NCI-H2227 (cell line): ENCODE data around the gene PGC.
"Not testable (repeated sequence)": the region's sequence is repeated elsewhere in the genome, so short reads cannot be mapped to it uniquely, and the experiment has no call there.

ENCODE experiments used
- DNase-seq: peaks from one replicate; lab custom pipeline; 2025; ENCODE audit not compliant: unreplicated experiment; lab: John Stamatoyannopoulos, UW

PGC gene

DNA sequence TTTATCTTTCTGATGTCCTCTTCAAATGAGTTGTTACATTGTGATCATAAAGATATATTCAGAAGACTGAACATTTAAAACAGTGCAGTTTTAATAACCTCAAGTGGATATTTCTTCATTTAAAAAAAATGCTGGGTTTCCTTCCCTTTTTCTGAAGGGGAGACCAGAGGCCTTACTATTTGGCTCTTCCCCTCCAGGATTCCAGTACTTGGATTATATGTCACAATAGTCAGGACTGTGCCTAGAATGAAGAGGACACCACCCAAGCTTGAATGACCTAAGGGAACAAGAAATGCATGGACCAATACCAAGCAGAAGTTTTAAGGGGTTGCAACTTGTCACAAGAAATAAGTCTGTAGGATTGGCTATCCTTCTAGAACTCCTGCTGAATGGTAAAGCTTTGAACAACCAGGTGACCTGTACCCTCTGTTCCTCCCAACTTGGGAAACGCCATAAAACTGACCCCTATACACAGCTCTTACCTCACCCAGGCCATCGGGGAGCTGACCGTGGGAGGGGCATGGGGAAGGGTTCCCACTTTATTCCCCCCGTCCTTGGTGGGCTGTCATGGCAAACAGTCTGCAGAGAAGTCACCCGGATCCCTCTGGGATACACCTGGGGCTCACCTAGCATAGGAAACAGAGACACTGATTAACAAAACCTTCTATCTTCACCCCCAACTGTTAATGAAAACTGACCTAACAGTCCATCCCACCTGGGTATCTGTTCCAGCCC lies 30.5 kb upstream of the PGC start:
- no peak for DNase-seq

GRCh38 chr6:41775293-41775882 lies 28.2 kb upstream of the PGC start:
- no peak for DNase-seq

DNA sequence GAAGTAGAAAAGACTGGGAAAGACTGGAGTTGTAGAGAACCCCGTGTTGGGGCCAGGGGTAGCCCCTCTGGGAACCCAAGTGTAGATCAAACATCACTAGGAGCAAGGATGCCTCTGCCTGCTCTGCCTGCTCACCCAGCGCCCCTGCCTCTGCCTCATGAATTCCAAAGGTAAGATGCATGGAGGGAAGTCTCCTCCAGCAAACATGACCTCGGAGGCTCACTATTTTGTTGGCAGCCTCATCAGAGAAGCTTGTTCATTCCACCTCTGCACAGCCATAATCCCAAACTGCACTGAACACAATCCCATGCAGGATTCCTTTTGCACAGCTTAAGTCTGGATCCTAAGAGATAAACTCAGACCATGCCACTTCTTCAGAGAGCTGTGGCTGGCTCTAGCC lies 27.6 kb upstream of the PGC start:
- DNase-seq = no peak

GRCh38 chr6:41771058-41771983 lies 24.1 kb upstream of the PGC start:
- no peak for DNase-seq

DNA sequence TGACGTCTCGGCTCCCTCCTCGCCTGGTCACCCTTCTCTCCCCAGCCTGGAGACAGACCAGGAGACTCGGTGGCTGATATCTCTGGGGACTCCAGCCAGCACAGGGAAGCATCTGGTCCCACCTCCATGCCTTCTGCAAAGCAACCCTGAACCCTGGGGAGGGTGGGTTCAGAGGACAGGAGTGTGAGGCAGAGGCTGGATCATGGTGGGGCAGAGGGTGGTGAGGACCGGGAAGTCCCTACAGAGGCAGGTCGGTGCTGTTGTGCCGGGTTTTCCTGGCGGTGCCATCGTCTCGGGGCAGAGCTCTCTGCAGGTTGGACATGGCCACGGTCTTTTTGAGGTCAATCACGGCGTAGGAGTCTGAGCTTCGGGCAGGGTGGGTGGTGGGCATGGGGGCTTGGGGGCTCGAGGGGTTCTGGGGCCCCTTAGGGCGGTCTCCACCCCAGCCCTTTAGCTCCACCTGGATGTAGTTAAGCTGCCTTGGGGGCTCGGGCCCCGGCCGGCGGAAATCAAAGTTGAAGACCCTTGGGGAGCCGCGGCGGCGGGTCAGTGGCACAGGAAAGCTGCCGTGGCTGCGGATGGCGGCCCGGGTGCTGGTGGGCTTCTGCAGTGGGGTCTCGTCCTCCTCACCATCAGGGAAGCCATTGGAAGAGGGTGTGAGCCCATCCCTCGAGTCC lies 23.3 kb upstream of the PGC start:
- DNase-seq = no peak

DNA sequence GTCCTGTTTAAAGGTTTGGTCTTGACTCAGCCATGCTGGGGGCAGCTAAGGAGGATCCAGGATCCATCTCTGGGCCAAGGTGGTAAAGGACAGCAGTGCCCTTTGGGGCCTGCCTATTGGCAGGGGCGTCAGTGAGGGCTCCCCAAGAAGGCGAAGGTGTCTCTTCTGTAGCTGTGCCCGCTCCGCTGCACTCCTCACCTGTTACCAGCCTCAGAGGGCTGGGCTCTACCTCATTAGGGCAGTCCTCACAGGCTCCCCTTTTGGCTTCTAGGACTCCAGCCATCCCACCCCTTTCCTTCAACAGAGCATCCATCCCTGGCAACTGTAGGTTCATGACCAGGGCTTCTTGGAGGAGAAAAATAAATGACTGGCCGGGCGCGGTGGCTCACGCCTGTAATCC lies 22.2 kb upstream of the PGC start:
- DNase-seq = no peak

DNA sequence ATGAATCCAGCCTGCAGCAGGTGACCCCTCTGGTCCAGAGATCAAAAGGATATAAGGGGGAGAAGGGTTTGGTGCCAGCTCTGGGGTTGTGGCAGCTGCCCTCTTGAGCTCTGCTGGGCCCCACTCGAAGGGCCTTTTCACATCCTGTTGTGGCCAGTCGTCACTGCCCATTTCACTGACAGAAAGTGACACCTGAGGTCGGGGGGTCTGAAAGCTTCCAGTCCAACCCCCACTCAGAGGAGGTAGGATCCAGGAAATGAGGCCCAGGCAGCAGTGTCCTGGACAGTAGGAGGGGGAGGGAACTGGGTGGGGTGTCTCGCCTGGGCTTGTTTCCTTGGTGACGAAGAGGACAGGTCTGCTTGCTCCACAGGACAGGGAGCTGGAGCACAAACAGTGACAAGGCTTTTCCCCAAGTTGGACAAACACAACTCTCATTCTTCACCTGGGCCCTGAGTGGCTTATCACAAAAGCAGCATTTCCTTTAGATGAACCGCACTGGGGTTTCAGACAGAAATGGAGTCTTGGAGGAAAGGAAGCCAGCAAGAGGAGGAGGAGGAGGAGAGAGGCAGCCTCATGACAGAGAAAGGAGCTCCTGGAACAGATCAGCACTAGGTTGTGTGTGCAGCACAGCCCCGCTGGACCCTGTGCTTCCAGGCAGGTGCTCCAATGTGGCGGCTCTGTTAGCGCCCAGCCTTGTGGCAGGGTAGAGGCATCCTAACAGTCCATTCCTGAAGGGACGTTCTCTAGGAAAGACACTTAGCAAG lies 21.5 kb upstream of the PGC start:
- DNase-seq = no peak

- no peak for DNase-seq
Observed at GRCh38 chr6:41767112-41767833, 20.1 kb upstream of the PGC start.

- not testable (repeated sequence) for DNase-seq
Observed at GRCh38 chr6:41766043-41766664, 19.0 kb upstream of the PGC start.

- DNase-seq = no peak
Observed at GRCh38 chr6:41763470-41763869, 16.3 kb upstream of the PGC start.

DNA sequence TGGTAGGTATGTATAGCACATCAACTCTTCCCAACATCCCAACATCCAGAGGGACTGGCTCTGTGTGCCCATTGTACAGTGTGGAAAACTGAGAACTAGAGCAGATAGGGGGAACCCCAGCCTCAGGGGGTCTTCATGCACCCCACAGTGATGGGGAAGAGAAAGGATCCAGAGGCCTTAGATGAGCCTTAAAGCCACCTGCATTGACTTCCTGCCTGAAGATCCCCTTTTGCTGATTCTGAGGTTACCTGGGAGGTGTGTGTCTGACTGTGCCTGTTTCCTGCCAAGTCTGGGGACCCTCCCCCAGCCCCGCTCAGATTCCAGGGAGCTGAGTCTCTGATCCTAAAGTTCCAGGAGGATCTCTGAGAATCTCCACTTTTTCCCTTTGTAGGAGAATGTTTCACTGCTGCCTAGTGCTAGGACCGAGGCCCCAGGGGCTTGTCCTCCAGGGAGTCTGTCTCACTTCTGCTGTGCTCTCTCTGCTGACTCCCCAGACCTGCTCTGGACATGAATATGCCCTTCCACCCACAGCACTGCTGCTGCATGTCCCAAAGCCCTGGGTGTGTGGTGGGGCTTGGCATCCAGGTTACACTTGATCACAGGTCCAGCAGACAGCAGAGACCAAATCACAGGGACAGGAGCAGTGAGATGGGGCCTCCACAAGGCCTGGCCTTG lies 12.8 kb upstream of the PGC start:
- DNase-seq = no peak

DNA sequence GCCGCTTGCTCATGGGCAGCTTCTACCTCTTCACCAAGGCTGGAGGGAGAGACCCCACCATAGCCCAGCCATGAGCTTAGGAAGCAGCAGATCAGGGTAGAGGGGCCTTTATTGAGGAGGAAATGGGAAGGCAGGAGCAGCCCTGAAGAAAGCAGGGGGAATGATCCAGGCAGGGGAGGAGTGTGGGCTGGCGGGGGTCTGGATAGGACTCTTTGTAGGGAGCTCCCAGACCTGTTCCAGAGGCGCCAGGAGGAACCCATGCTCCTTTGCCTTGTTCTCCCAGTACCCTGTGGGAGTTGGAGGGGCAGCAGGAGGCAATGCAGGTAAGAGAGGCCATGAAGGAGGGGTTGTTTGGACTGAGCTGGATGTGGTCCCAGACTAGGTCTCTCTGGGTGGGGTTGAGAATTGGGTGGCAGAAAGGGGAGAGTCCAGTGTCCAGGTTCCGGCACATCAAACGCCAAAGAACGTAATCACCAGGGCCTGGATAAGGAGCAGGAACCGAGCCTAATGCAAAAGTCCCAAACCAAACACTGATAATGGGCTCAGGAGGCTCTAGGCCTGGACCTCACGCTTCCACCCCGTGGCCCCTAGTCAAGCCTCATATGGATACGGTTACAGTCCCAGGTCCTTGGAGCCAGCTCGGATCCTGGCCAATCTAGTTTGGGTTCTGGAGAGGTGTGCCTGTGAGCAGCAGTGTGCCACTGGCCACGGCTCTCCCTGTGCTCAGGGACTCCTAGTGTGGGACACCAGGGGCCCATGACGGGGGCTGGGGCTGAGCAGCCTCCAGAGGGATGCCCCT lies 12.1 kb upstream of the PGC start:
- DNase-seq = no peak

GRCh38 chr6:41758641-41759035 lies 11.4 kb upstream of the PGC start:
- no peak for DNase-seq

DNA sequence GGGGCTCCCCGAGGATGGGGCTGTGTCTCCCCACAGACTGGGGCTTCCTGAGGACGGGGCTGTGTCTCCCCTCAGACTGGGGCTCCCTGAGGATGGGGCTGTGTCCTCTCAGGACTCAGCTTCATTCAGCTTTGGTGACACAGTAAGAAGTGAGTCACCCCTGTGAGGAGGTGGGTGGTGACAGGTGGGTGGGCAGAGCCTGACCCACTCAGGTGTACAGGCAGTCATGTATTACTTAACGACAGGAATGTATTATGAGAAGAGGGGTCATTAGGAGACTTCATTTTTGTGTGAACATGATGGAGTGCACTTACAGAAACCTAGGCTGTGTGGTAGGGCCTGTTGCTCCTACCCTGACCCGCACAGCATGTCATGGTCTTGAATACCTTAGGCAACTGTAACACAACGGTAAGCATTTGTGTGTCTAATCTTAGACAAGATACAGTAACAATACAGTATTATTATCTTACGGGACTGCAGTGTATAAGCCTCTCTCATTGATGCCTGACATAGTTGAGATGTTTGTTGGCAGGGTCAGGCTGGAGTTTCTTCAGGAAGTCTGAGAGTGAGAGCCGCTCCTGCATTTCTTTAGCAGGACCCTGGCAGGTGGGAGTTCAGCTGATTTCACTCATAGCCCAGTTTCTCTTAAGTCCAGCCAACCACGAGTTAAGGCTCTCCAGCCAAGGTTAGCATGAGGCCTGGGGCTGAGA lies 10.9 kb upstream of the PGC start:
- no peak for DNase-seq

GRCh38 chr6:41757271-41757670 lies 10.1 kb upstream of the PGC start:
- DNase-seq = no peak

DNA sequence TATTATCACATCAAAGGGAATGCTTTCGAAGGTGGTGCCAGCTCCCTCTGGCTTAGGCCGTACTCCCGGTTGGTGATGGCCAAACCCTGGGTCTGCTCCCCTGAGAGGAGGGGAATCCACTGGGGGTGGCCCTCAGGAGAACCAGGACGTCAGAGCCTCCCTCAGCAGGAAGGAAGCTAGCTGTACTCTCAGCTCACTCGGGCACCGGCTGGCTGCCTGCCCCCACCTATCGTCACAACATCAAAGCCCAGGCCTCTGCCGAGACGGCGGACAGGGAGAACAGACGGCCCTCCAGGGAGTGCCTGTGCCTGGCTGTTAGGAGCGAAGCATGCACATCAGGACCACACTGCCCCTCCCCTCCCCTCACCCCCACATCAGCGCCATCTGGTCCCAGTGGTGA lies 9.2 kb upstream of the PGC start:
- DNase-seq = no peak

DNA sequence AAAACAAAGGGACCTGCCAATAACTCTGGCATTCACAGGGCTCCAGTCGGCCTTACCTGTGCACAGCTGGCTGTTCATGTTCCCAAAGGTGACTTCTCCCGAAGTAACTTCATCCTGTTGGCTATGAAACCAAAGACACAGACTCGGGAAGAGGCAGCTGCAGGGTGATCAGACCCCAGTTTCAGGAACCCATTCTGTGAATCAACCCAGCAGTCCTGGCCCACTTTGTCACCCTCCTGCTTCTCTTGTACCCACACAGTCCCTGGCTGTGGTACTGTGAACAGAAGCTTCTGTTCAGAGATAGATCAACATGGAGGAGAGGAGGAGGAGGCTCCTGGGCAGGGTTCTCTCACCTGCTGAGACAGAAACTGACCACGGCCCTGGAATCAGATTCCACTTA lies 8.7 kb upstream of the PGC start:
- DNase-seq = no peak

DNA sequence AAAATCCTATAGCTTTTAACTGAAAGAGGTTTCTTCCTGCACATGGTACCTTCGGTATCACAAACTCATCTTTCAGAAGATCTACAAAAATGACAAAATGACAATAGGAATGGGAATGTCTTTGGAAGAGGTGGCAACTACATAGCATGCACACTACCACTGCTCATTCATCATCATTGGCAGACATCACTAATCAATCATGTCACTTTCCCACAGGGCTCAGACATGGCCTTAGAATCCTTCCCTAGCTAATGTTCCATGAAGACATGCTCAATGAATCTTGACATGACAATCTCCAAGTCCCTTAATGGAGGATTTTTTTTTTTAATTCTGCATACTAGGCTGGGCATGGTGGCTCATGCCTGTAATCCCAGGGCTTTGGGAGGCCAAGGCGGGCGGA lies 3.2 kb upstream of the PGC start:
- DNase-seq = no peak
